CD14-positive monocyte (primary cell): Measurements from ENCODE around the gene AASDHPPT. TPM values are rescaled to one million over a fixed set of nuclear protein-coding genes. Genes with fewer than 3 reads are reported as not detected.

Experiments
- DNase-seq, 3 donors: peaks; one replicate each; pipeline ENCODE4 v3.0.0-alpha.2; 2011 to 2022
- H2AFZ ChIP-seq: 2 replicates; pipeline ENCODE4 v1.6.0; 2012; ENCODE audit warnings: mild to moderate bottlenecking, low read depth, low read length, inconsistent platforms; ENCODE audit not compliant: insufficient read depth, poor library complexity, severe bottlenecking
- H3K27ac ChIP-seq, 2 donors: 1 replicate in 1 of 2; 2 replicates in 1 of 2; pipeline ENCODE4 v1.5.1; 2012 to 2013; ENCODE audit warnings: low read length in 2 of 2, control low read depth in 1 of 2, inconsistent platforms in 1 of 2, low read depth in 1 of 2, mild to moderate bottlenecking in 1 of 2
- H3K27me3 ChIP-seq, 2 donors: one replicate each; pipeline versions ENCODE4 v1.6.0 to v1.6.1; 2011 to 2013; ENCODE audit warnings: low read length in 2 of 2; ENCODE audit not compliant: control insufficient read depth in 2 of 2, insufficient read depth in 2 of 2
- H3K36me3 ChIP-seq, 2 donors: replicated peaks in 1 of 2; 1 replicate in 1 of 2; 2 replicates in 1 of 2; pipeline versions ENCODE4 v1.5.1 to v1.6.1; 2012 to 2013; ENCODE audit warnings: low read length in 2 of 2, control low read depth in 1 of 2, inconsistent platforms in 1 of 2, mild to moderate bottlenecking in 1 of 2; ENCODE audit not compliant: insufficient read depth in 2 of 2, control insufficient read depth in 1 of 2
- H3K4me1 ChIP-seq, 2 donors: 1 replicate in 1 of 2; 2 replicates in 1 of 2; pipeline versions ENCODE4 v1.5.1 to v1.6.1; 2012 to 2013; ENCODE audit warnings: low read length in 2 of 2, control low read depth in 1 of 2, inconsistent platforms in 1 of 2, mild to moderate bottlenecking in 1 of 2, moderate library complexity in 1 of 2; ENCODE audit not compliant: insufficient read depth in 2 of 2, control insufficient read depth in 1 of 2
- H3K4me2 ChIP-seq: replicated peaks from 2 replicates; pipeline ENCODE3; 2012; ENCODE audit warnings: low read length, moderate library complexity, mild to moderate bottlenecking; ENCODE audit not compliant: poor library complexity, severe bottlenecking; ENCODE audit errors: extremely low read depth
- H3K4me3 ChIP-seq, 3 experiments: fragments of 200-600 bp in 1 of 3; sonication (generic) in 1 of 3; replicated peaks in 1 of 3; 1 replicate in 2 of 3; 2 replicates in 1 of 3; pipeline ENCODE4 v1.5.1; 2011 to 2013; ENCODE audit warnings: low read length in 3 of 3, mild to moderate bottlenecking in 3 of 3, control low read depth in 2 of 3, low read depth in 2 of 3, inconsistent platforms in 1 of 3, moderate library complexity in 1 of 3
- H3K79me2 ChIP-seq: 2 replicates; pipeline ENCODE4 v1.6.0; 2012; ENCODE audit warnings: mild to moderate bottlenecking, control low read depth, inconsistent platforms, low read length, moderate library complexity; ENCODE audit not compliant: insufficient read depth
- H3K9ac ChIP-seq: 2 replicates; pipeline ENCODE4 v1.6.0; 2017; ENCODE audit warnings: low read length, mild to moderate bottlenecking; ENCODE audit not compliant: insufficient read depth, poor library complexity, severe bottlenecking
- H3K9me3 ChIP-seq, 2 donors: replicated peaks in 1 of 2; 1 replicate in 1 of 2; 2 replicates in 1 of 2; pipeline versions ENCODE4 v1.5.1 to v1.6.1; 2012 to 2013; ENCODE audit warnings: low read length in 2 of 2, control low read depth in 1 of 2; ENCODE audit not compliant: control insufficient read depth in 1 of 2, insufficient read depth in 1 of 2
- H4K20me1 ChIP-seq: 2 replicates; pipeline ENCODE4 v1.6.0; 2012; ENCODE audit warnings: mild to moderate bottlenecking, low read length, control low read depth, moderate library complexity; ENCODE audit not compliant: insufficient read depth
- H3K27ac Mint-ChIP-seq, 7 donors: one replicate each; pipeline ENCODE4 v1.8.0; 2020; ENCODE audit warnings: mild to moderate bottlenecking in 7 of 7, mixed read lengths in 7 of 7, moderate library complexity in 6 of 7, inconsistent platforms in 2 of 7
- H3K27me3 Mint-ChIP-seq, 3 donors: one replicate each; pipeline ENCODE4 v1.8.0; 2021 to 2022; ENCODE audit warnings: low read depth in 3 of 3, mild to moderate bottlenecking in 3 of 3, mixed read lengths in 3 of 3, moderate library complexity in 3 of 3, inconsistent platforms in 1 of 3
- H3K36me3 Mint-ChIP-seq, 2 donors: one replicate each; pipeline ENCODE4 v1.8.0; 2020; ENCODE audit warnings: mixed read lengths in 2 of 2, inconsistent platforms in 1 of 2, mild to moderate bottlenecking in 1 of 2
- H3K4me1 Mint-ChIP-seq: one replicate; pipeline ENCODE4 v1.8.0; 2020; ENCODE audit warnings: mild to moderate bottlenecking, mixed read lengths
- H3K4me3 Mint-ChIP-seq, 2 donors: one replicate each; pipeline ENCODE4 v1.8.0; 2020; ENCODE audit warnings: mild to moderate bottlenecking in 2 of 2, mixed read lengths in 2 of 2, moderate library complexity in 1 of 2
- H3K9me3 Mint-ChIP-seq, 7 donors: one replicate each; pipeline ENCODE4 v1.8.0; 2020 to 2022; ENCODE audit warnings: mixed read lengths in 7 of 7, mild to moderate bottlenecking in 6 of 7, moderate library complexity in 6 of 7, inconsistent platforms in 2 of 7
- CTCF ChIP-seq: fragments of 200-600 bp; IDR thresholded peaks from one replicate; pipeline ENCODE4 v1.8.0; 2022; ENCODE audit warnings: antibody characterized with exemption, mild to moderate bottlenecking
- WGBS: methylation state at CpG from one replicate; pipeline ENCODE4 v1.1.5; 2013; ENCODE audit warnings: missing lambda C conversion rate; ENCODE audit not compliant: insufficient coverage; 5-methylcytosine and 5-hydroxymethylcytosine counted together
- intact Hi-C, 2 donors: fragments of 100-400 bp; cut with micrococcal nuclease; formaldehyde crosslinking; loops; one replicate each; pipeline versions ENCODE4 v1.15.0 to v1.15.1; 2023
- polyA plus RNA-seq, 3 donors: library from polyadenylated mRNA; depleted of rRNA in 1 of 3; unstranded in 2 of 3; stranded (reverse) in 1 of 3; fragments of 300-500 nt in 2 of 3; fragments of >200 nt in 1 of 3; fragmentation: Illumina TruSeq in 2 of 3; gene quantifications; 1 replicate in 2 of 3; 2 replicates in 1 of 3; pipeline ENCODE4 v1.2.3, GENCODE V29; 2012 to 2021

The AASDHPPT gene
- polyA plus RNA-seq, 3 donors = 7.6 to 47.3 (median 27.3) TPM

- no peaks in the 10 kb centered on the region for H3K9me3 ChIP-seq
- Mint-ChIP-seq H3K27ac (no peak overlapping the region), H3K27me3 (peaks cover 0 to 5% (median 2%) of the 10 kb centered on the region in 3 donors), H3K4me3 (no peak overlapping the region), H3K4me1 (no peaks in the 10 kb centered on the region), H3K36me3 (no peaks in the 10 kb centered on the region), H3K9me3 (peaks cover 0 to 4% (median 1%) of the 10 kb centered on the region in 7 donors)
- H3K4me3 ChIP-seq = no peak overlapping the region
- H3K4me1 ChIP-seq = no peaks in the 10 kb centered on the region
- no peak overlapping the region for H3K9ac ChIP-seq
- H3K79me2 ChIP-seq = no peaks in the 10 kb centered on the region
- intact Hi-C loops = no loop called here
- no peaks in the 10 kb centered on the region for H3K36me3 ChIP-seq
- H3K27me3 ChIP-seq = peaks cover 0 to 2% of the 10 kb centered on the region in 2 donors
- no CpG with 5 or more reads among the region's 2 CpGs for WGBS
- H2AFZ ChIP-seq = no peak overlapping the region
- H4K20me1 ChIP-seq = no peaks in the 10 kb centered on the region
- no peak for TF ChIP-seq CTCF
- no peak overlapping the region for H3K4me2 ChIP-seq
- H3K27ac ChIP-seq = no peak overlapping the region
- DNase-seq = no peak
Observed at GRCh38 chr11:106032861-106033260, 44.6 kb upstream of the AASDHPPT start.

- Histone ChIP-seq H4K20me1 (no peaks in the 10 kb centered on the region), H3K4me3 (no peak overlapping the region), H3K79me2 (no peaks in the 10 kb centered on the region), H2AFZ (no peak overlapping the region), H3K27ac (no peak overlapping the region), H3K9ac (no peak overlapping the region), H3K9me3 (no peaks in the 10 kb centered on the region), H3K36me3 (no peaks in the 10 kb centered on the region), H3K4me2 (no peak overlapping the region), H3K27me3 (peaks cover 0 to 3% of the 10 kb centered on the region in 2 donors), H3K4me1 (no peaks in the 10 kb centered on the region)
- Mint-ChIP-seq H3K36me3 (no peaks in the 10 kb centered on the region), H3K9me3 (peaks cover 0 to 5% (median 2%) of the 10 kb centered on the region in 7 donors), H3K4me3 (no peak overlapping the region), H3K4me1 (no peaks in the 10 kb centered on the region), H3K27ac (no peak overlapping the region), H3K27me3 (peaks cover 0 to 3% (median 1%) of the 10 kb centered on the region in 3 donors)
- TF ChIP-seq CTCF = no peak
- DNase-seq = no peak
- intact Hi-C loops = no loop called here
Observed at GRCh38 chr11:106043540-106043939, 33.9 kb upstream of the AASDHPPT start.
